ENCODE measurements around the gene GRM8.

Gene GRM8

DNA sequence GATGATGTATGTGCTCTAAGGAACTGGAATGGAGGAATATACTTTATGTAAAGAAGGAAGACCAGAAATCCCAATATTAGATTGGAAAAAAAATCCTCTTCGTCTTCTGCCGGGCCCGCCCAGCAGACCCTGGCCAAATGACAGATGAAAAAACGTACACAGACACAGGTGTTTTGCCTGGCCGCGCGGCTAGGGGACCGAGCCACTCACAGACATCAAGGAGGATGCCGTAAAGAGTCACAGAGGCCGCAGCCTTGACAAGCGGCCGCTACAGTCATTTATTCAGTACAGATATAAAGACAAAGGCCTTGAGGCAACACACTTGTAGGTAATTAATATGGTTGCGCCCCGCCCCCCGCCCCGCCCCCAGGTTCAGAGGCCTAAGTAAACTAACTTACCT, 594.1 kb downstream of the GRM8 start:
- DNase-seq (ENCODE audit: low spot score) = no peak

DNA sequence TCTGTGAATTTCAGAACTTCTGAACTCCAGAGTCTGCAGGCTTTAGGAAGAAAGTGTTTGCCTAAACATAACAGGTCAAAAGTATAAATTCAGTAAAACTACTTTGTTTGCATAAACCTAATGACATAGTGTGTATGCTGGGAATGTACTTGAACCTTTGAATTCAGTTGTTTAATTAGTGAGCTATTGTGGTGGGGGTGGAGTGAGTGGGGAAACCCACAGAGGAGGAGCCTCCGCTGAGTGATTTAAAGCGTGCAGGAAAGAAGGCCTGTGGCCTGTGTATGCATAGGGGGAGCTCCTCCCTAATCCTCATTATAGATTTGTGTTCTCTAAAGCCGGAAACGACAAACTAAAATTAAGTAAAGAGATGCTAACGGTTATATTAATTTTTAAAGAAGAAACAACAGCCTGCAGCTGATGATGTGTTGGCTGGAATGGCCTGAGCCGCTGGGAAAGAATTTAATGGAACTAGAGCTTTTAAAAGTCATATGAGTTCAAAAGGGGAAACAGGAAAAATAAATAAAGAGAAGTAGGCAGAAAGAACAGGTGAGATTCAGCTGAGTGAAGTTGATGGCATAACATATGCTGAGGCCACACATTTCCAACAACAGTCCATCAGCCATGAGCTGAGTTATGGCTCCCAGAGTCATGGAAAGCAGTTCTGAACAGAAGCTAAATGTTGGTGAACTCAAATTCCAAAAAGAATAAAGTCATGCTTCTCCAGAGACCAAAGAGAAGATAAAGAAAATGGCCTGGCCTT, 595.0 kb downstream of the GRM8 start:
- no peak for DNase-seq (ENCODE audit: low spot score)

DNA sequence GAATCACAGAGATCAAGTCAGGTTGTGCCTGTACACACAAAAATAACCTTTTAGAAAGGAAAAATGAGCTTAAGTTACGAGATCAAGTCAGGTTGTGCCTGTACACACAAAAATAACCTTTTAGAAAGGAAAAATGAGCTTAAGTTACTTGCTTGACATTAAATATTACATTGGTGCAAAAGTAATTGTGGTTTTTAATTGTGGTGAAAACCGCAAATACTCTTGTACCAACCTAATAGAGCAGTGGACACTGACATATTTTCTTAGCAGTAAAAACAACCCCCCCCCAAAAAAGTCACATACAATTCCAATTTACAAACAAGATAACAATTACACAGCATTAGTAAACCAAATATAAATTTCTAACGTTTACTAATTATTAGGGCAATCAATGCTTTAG, 595.6 kb downstream of the GRM8 start:
- no peak for DNase-seq (ENCODE audit: low spot score)

DNA sequence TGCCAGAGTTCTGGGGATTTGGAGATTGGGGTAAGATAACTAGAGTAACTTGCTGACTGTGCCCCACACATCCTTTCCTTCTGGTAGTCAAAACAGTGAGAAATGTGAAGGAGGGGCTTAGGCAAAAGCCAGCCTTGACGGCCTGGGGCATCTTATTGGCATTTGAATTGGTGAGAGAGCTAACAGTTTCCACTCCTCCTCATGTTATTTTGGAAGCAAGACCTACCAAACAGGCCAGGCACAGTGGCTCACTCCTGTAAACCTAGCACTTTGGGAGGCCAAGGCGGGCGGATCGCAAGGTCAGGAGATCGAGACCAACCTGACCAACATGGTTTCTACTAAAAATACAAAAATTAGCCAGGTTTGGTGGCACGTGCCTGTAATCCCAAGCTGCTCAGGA, 596.6 kb downstream of the GRM8 start:
- no peak for DNase-seq (ENCODE audit: low spot score)

- no peak for DNase-seq (ENCODE audit: low spot score)
Measured at GRCh38 chr7:126637538-126637937, 615.2 kb downstream of the GRM8 start.

- no peak for DNase-seq (ENCODE audit: low spot score)
Measured at GRCh38 chr7:126635545-126635944, 617.2 kb downstream of the GRM8 start.

- no peak for DNase-seq (ENCODE audit: low spot score)
Measured at GRCh38 chr7:126608339-126608776, 644.4 kb downstream of the GRM8 start.

GRCh38 chr7:126606331-126606730, 646.4 kb downstream of the GRM8 start:
- DNase-seq (ENCODE audit: low spot score) = no peak

DNA sequence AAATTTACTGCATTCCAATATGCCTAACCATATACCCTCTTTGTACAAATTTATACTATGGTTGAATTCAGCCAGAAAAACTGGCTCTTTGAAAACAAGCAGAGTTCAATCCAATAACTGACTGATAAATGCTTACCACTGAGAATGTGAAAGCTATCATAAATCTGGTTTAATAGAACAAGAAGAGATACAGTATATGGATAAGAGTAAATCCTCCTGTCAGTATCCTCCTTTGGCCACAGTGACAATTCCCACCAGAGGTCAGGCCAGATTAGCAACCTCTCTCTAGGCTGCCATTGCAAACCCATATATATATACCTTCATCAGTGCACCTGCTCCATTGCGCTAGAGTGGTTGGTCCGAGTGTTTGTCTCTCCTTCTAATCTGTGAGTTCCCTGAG, 647.2 kb downstream of the GRM8 start:
- DNase-seq (ENCODE audit: low spot score) = no peak

GRCh38 chr7:126605056-126605455, 647.7 kb downstream of the GRM8 start:
- peak; percentile 7 for DNase-seq (ENCODE audit: low spot score)

DNA sequence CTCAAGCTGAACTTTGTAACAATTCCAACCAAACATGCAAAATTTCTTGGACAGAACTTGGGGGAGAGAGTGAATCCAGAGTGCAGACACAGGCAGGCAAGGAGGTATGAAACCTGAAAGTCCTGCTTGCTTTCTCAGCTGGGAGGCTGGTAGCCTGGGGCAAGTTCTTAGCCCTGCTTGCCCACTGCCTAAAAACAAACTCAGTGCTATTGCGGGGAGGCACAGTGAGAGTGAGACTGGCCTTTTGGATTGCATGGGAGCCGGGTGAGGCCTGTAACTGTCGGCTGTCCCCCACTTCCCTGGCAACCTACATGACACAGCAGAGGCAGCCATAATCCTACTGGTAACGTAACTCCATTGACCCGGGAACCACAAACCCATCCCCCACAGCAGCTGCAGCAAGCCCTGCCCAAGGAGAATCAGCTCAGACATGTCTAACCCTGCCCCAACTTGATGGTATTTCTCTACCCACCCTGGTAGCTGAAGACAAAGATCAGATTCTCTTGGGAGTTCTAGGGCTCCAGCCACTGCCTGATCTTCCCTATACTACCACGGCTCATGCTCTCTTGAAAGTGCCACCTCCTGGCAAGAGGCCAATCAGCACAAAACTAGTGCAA, 663.6 kb downstream of the GRM8 start:
- no peak for DNase-seq (ENCODE audit: low spot score)

DNA sequence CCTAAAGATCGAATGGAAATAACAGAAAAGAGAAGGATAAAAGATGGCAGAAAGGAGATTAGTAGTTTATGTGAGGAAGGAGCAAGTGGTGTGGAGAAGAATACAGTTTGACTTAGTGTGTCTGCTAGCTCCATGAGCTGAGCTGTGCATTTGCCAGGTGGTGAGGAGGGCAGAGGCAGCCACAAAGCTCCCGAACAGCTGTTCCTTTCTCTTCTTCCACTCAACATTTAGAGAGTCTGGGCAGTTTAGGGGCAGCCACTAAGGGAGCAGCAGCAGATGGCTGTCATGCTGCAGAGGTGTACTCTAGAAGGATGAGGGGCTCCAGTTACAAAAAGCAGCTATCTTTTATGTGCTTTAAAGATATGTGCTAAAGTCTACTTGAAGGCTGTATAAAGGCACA, 674.4 kb downstream of the GRM8 start:
- no peak for DNase-seq (ENCODE audit: low spot score)

- no peak for DNase-seq (ENCODE audit: low spot score)
Measured at GRCh38 chr7:126574276-126575250, 678.2 kb downstream of the GRM8 start.

DNA sequence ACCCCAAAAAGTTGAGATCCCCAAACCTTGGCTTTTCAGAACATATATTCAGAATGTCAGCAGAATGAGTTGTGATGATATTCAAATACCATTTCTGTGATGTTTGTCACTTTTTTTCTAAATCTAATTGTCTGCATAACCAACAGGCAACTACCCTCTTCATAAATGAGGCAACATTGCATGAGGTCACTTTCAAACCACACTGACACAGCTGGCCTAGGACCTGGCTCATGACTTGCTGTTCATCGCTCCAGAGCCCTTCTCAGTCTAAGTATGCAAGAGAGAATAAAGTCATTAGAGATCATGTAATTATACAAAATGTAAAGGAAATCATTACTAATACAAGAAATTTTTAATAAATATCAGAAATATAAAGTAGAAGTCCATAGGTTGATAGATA, 681.9 kb downstream of the GRM8 start:
- DNase-seq (ENCODE audit: low spot score) = no peak

DNA sequence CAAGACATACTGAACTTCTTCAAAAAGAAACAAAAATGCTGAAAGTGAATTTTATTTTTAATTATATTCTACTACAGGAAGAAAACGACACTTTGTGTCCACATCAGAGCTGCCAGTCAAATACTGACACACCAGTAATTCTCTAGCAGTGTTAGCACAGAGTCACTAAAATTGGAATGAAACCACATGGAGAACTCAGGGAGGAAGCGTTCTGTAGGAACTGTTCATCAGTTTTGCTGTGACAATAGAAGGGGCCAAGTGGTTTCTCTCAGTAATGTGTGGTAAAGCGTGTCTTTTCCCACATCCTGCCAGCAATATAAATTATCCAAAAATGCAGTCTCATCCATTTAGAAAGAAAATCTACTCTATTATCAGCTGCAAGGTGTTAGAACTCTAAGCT, 683.3 kb downstream of the GRM8 start:
- no peak for DNase-seq (ENCODE audit: low spot score)

- no peak for DNase-seq (ENCODE audit: low spot score)
Measured at GRCh38 chr7:126557271-126557670, 695.5 kb downstream of the GRM8 start.

DNA sequence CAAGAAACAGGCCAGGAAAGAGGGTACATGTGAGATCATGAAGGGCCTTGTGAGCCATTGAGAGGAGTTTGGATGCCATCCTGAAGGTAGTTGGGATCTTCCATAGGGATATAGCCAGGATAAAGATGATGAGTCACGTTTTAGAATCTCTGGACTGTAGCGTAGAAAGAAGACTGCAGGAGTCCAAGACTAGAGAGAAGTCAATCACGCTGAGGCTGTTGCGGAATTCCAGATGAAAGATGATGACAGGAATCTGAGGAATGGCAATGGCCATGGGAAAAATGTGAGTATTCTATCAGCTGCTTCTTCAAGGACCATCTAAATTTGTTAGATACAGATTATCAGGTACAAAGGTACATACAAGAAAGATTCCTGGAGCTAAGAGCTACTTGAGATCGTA, 711.3 kb downstream of the GRM8 start:
- no peak for DNase-seq (ENCODE audit: low spot score)

DNA sequence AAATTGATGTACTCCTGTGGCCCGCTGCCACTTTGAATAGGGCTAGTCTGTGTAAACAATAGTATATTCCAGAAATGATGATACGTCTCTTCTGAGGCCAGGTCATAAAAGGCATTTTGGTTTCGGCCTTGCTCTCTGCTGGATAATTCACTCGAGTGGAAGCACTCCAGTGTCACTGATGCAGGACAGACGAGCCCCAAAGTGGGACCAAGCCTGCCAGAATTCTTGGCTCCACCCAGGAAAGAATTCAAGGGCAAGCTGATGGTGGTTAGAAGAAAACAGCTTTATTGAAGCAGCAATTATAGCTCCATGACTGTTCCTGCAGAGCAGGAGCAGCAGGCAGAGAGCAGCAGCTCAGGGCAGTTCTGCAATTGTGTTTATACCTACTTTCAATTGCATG, 717.6 kb downstream of the GRM8 start:
- no peak for DNase-seq (ENCODE audit: low spot score)

DNA sequence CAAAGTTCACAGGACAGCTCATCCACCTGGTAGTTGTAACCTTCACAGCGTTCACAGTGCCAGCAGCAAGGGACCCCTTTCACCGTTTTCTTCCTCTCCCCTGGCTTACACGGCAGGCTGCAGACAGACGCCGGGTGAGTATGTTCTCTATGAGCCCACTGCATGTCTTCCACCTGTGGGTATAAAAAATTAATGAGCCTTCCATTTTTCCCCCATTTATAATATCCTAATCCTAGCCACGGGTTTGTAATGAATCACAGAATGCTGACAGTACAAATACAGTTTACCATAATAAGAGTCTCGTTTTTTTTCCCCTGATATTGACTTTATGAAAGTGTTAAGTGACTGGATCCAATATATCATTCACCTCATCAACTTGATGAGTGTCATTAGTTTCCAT, 719.0 kb downstream of the GRM8 start:
- DNase-seq (ENCODE audit: low spot score) = no peak

DNA sequence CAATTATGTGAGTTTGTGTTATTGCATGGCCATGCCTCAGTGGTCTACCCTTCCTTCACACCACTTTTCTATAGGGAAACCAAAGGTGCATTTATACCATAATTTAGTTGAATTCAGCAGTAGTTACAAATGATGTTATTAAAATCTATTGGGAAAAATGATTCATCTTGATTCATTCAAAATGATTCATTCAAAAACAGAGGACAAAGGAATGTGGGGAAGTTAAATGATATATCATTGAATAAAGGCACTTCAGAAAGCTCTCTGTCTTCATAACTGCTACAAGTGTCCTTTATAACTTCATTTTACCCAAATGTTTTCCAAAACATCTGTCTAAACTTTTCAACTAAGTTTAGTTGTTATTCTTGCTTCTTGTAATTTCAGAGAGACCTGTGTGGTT, 722.9 kb downstream of the GRM8 start:
- DNase-seq (ENCODE audit: low spot score) = no peak

- DNase-seq (ENCODE audit: low spot score) = no peak
Measured at GRCh38 chr7:126529254-126529653, 723.5 kb downstream of the GRM8 start.

DNA sequence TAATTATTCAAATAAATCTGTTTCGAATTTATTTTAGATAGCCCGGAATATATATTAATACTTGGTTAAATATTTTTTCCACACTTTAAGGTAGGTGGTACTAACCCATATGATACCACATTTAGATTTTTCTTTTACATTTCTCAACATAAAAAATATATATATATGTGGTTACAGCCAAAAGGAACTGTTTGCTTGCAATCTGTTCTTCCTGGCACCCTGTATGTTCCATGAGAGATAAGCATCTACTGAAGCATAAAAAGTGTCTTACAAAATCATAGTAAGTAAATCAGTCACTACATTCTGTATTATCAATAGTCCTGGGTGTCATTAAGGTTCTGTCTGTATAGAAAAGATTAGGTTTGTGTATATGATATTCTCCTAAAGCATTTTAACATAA, 726.8 kb downstream of the GRM8 start:
- no peak for DNase-seq (ENCODE audit: low spot score)

GRCh38 chr7:126524967-126525366, 727.8 kb downstream of the GRM8 start:
- DNase-seq (ENCODE audit: low spot score) = no peak
